Left forelimb (tissue), 1 donor: ENCODE results near the gene UST.
"Not testable (repeated sequence)": the region's sequence is repeated elsewhere in the genome, so short reads cannot be mapped to it uniquely, and the experiment has no call there.

Experiments
- DNase-seq: peaks from one replicate; pipeline ENCODE4 v3.0.0-alpha.2; 2018; ENCODE audit warnings: low spot score

Gene UST

GRCh38 chr6:149086363-149086762 lies 339.5 kb downstream of the UST start:
- no peak for DNase-seq

- no peak for DNase-seq
Measured at GRCh38 chr6:149087898-149088297, 341.1 kb downstream of the UST start.

GRCh38 chr6:149088361-149088760 lies 341.5 kb downstream of the UST start:
- DNase-seq = no peak

GRCh38 chr6:149089510-149089909 lies 342.7 kb downstream of the UST start:
- DNase-seq = no peak

GRCh38 chr6:149090937-149091336 lies 344.1 kb downstream of the UST start:
- no peak for DNase-seq

GRCh38 chr6:149093643-149094042 lies 346.8 kb downstream of the UST start:
- no peak for DNase-seq

GRCh38 chr6:149094156-149094555 lies 347.3 kb downstream of the UST start:
- no peak for DNase-seq

- no peak for DNase-seq
Measured at GRCh38 chr6:149094934-149095351, 348.1 kb downstream of the UST start.

- no peak for DNase-seq
Measured at GRCh38 chr6:149095842-149096241, 349.0 kb downstream of the UST start.

- no peak for DNase-seq
Measured at GRCh38 chr6:149097794-149098193, 351.0 kb downstream of the UST start.

- no peak for DNase-seq
Measured at GRCh38 chr6:149098700-149099276, 352.0 kb downstream of the UST start.

- DNase-seq = no peak
Measured at GRCh38 chr6:149102324-149102723, 355.5 kb downstream of the UST start.

GRCh38 chr6:149103950-149104349 lies 357.1 kb downstream of the UST start:
- DNase-seq = not testable (repeated sequence)

GRCh38 chr6:149107520-149107919 lies 360.7 kb downstream of the UST start:
- no peak for DNase-seq

GRCh38 chr6:149108038-149108748 lies 361.4 kb downstream of the UST start:
- DNase-seq = no peak

GRCh38 chr6:149108749-149109100 lies 361.9 kb downstream of the UST start:
- DNase-seq = no peak

GRCh38 chr6:149109397-149110070 lies 362.7 kb downstream of the UST start:
- DNase-seq = no peak

GRCh38 chr6:149111556-149112115 lies 364.8 kb downstream of the UST start:
- no peak for DNase-seq

GRCh38 chr6:149112976-149113375 lies 366.1 kb downstream of the UST start:
- no peak for DNase-seq

GRCh38 chr6:149114167-149114566 lies 367.3 kb downstream of the UST start:
- DNase-seq = no peak

- DNase-seq = no peak
Measured at GRCh38 chr6:149118737-149119653, 372.2 kb downstream of the UST start.
